ENCODE data around the gene LTK. TPM values are rescaled to one million over a fixed set of nuclear protein-coding genes. Genes with fewer than 3 reads are reported as not detected.

The LTK gene
- total RNA-seq, 4 donors from 2014 or later: 13.8 to 39.0 (median 26.3) TPM; not detected in 1

GRCh38 chr15:41512512-41512939, 1.1 kb downstream of the LTK start:
- H3K4me3 ChIP-seq: peak overlapping the region; percentile 16 to 62 (median 53)
- H3K9me3 ChIP-seq: no peaks in the 10 kb centered on the region
- H3K36me3 ChIP-seq: no peaks in the 10 kb centered on the region
- peaks cover under 1 to 37% (median 21%) of the 10 kb centered on the region in 4 donors for H3K4me1 ChIP-seq
- TF ChIP-seq CTCF (IDR thresholded peaks at IDR 0.05): no peak
- TF ChIP-seq POLR2A (IDR thresholded peaks at IDR 0.05): no peak
- peak overlapping the region in 3 of 4 donors; percentile 27 to 64 (median 63) for H3K27ac ChIP-seq
- peaks cover 0 to 13% of the 10 kb centered on the region in 2 donors for H3K27me3 ChIP-seq
- DNase-seq: peak in 2 of 3 donors; percentile 68 to 71

- peak overlapping the region in 3 of 4 donors; percentile 3 to 64 (median 63) for H3K27ac ChIP-seq
- H3K4me3 ChIP-seq: peak overlapping the region; percentile 16 to 62 (median 53)
- peaks cover 6 to 42% (median 21%) of the 10 kb centered on the region in 4 donors for H3K4me1 ChIP-seq
- H3K36me3 ChIP-seq: no peaks in the 10 kb centered on the region
- H3K9me3 ChIP-seq: no peaks in the 10 kb centered on the region
- peaks cover 0 to 13% of the 10 kb centered on the region in 2 donors for H3K27me3 ChIP-seq
- TF ChIP-seq CTCF (IDR thresholded peaks at IDR 0.05): no peak
- DNase-seq: peak in 1 of 3 donors; percentile 67
Observed at GRCh38 chr15:41511899-41512369, 1.7 kb downstream of the LTK start.

GRCh38 chr15:41511331-41511898, 2.2 kb downstream of the LTK start:
- peak in 3 of 6 experiments; percentile 35 to 38 (median 36) for TF ChIP-seq CTCF (IDR thresholded peaks at IDR 0.05)
- TF ChIP-seq POLR2A (IDR thresholded peaks at IDR 0.05): peak; percentile 28 to 51
- peak overlapping the region in 3 of 4 donors; percentile 3 to 64 (median 63) for H3K27ac ChIP-seq
- no peaks in the 10 kb centered on the region for H3K9me3 ChIP-seq
- peaks cover 0 to 13% of the 10 kb centered on the region in 2 donors for H3K27me3 ChIP-seq
- DNase-seq: peak in 2 of 3 donors; percentile 60 to 83
- H3K36me3 ChIP-seq: no peaks in the 10 kb centered on the region
- peak overlapping the region; percentile 16 to 62 (median 53) for H3K4me3 ChIP-seq
- H3K4me1 ChIP-seq: peaks cover 6 to 42% (median 21%) of the 10 kb centered on the region in 4 donors

- peaks cover 6 to 42% (median 21%) of the 10 kb centered on the region in 4 donors for H3K4me1 ChIP-seq
- DNase-seq: no peak
- H3K9me3 ChIP-seq: no peaks in the 10 kb centered on the region
- peak overlapping the region in 2 of 4 donors; percentile 63 to 64 for H3K27ac ChIP-seq
- TF ChIP-seq POLR2A (IDR thresholded peaks at IDR 0.05) (no peak), CTCF (IDR thresholded peaks at IDR 0.05) (no peak)
- H3K4me3 ChIP-seq: peak overlapping the region in 2 of 4 donors; percentile 60 to 62
- peaks cover 0 to 13% of the 10 kb centered on the region in 2 donors for H3K27me3 ChIP-seq
- no peaks in the 10 kb centered on the region for H3K36me3 ChIP-seq
Observed at GRCh38 chr15:41510728-41511127, 2.9 kb downstream of the LTK start.

GRCh38 chr15:41507820-41508290, 5.8 kb downstream of the LTK start:
- Histone ChIP-seq H3K9me3 (no peaks in the 10 kb centered on the region), H3K27ac (peak overlapping the region in 2 of 4 donors; percentile 61 to 87), H3K27me3 (peaks cover 0 to 13% of the 10 kb centered on the region in 2 donors), H3K4me3 (no peak overlapping the region), H3K4me1 (peaks cover 6 to 32% (median 17%) of the 10 kb centered on the region in 4 donors), H3K36me3 (peaks cover 0 to 13% (median 0%) of the 10 kb centered on the region in 3 donors)
- DNase-seq: peak in 2 of 3 donors; percentile 86 to 89
- TF ChIP-seq POLR2A (IDR thresholded peaks at IDR 0.05): peak; percentile 60 to 87
- TF ChIP-seq CTCF (IDR thresholded peaks at IDR 0.05): no peak
